Lower lobe of right lung (tissue), 2 donors: Measurements from ENCODE around the gene MGAT5B. TPM values are rescaled to one million over a fixed set of nuclear protein-coding genes. Genes with fewer than 3 reads are reported as not detected.

Experiments
- ATAC-seq, 2 donors: fragments of 200-7000 bp; cut with Tn5 transposase; one replicate each; pipeline ENCODE4 v1.9.1; 2020 to 2022; ENCODE audit warnings: mild to moderate bottlenecking in 2 of 2, moderate library complexity in 2 of 2
- DNase-seq: peaks from one replicate; pipeline ENCODE4 v3.0.0-alpha.2; 2020
- H3K27ac ChIP-seq: fragments of 200-600 bp; one replicate; pipeline ENCODE4 v1.8.0; 2022
- H3K27me3 ChIP-seq: fragments of 200-600 bp; one replicate; pipeline ENCODE4 v1.8.0; 2022; ENCODE audit warnings: low read depth
- H3K36me3 ChIP-seq: fragments of 200-600 bp; one replicate; pipeline ENCODE4 v1.8.0; 2022; ENCODE audit warnings: mild to moderate bottlenecking
- H3K4me1 ChIP-seq: fragments of 200-600 bp; one replicate; pipeline ENCODE4 v1.8.0; 2022
- H3K4me3 ChIP-seq: fragments of 200-600 bp; one replicate; pipeline ENCODE4 v1.8.0; 2022; ENCODE audit warnings: mild to moderate bottlenecking
- H3K9me3 ChIP-seq: fragments of 200-600 bp; one replicate; pipeline ENCODE4 v1.8.0; 2022
- CTCF ChIP-seq: fragments of 200-600 bp; IDR thresholded peaks from one replicate; pipeline ENCODE4 v1.8.0; 2022; ENCODE audit warnings: antibody characterized with exemption, mild to moderate bottlenecking
- intact Hi-C: fragments of 100-400 bp; cut with DNase I; formaldehyde crosslinking; loops from one replicate; pipeline ENCODE4 v1.11.0; 2022
- total RNA-seq: library from RNA; stranded (reverse); fragmentation: NEBNext Ultra II Directional; extraction: Animal tissue kit (Norgen Biotek cat#: 25700); gene quantifications from one replicate; pipeline ENCODE4 v1.2.1, GENCODE V29; 2021
- donor health status: DM: no; HTN: yes; CAD: no; lungs with severe emphysema.

The MGAT5B gene
- total RNA-seq, 1 donor from 2014 or later: 1.3 TPM

GRCh38 chr17:76843703-76844484 is 24.3 kb upstream of the MGAT5B start:
- no peaks in the 10 kb centered on the region for H3K36me3 ChIP-seq
- TF ChIP-seq CTCF: no peak
- no peaks in the 10 kb centered on the region for H3K9me3 ChIP-seq
- H3K27ac ChIP-seq: no peak overlapping the region
- H3K4me3 ChIP-seq: no peak overlapping the region
- DNase-seq (no peak), ATAC-seq (no peak)
- peaks cover 38% of the 10 kb centered on the region for H3K27me3 ChIP-seq
- peaks cover 21% of the 10 kb centered on the region for H3K4me1 ChIP-seq
- intact Hi-C loops: no loop called here

GRCh38 chr17:76844485-76844829 is 23.7 kb upstream of the MGAT5B start:
- Histone ChIP-seq H3K4me1 (peaks cover 16% of the 10 kb centered on the region), H3K27ac (no peak overlapping the region), H3K27me3 (peaks cover 38% of the 10 kb centered on the region), H3K36me3 (no peaks in the 10 kb centered on the region), H3K9me3 (no peaks in the 10 kb centered on the region), H3K4me3 (no peak overlapping the region)
- ATAC-seq (no peak), DNase-seq (no peak)
- intact Hi-C loops: no loop called here
- TF ChIP-seq CTCF: no peak

DNA sequence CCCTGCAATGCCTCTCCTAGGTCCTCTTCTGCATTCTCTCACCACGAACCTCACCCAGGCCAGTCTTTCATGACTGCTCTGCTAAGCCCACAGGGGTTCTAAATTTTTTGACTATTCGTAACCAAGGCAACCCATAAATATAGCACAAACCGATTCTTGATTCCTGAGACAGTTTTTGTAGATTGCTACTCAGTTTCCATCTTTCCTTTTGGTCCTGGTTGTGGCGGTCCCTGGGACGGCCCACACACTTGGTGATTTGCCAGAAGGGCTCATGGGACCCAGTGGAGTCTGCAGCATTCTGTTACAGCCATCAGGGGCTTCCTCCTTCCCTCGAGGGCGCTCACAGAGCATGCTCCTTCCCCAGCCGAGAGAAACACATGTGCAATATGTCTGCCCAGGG is 23.4 kb upstream of the MGAT5B start:
- Histone ChIP-seq H3K27ac (no peak overlapping the region), H3K9me3 (no peaks in the 10 kb centered on the region), H3K27me3 (peaks cover 38% of the 10 kb centered on the region), H3K36me3 (no peaks in the 10 kb centered on the region), H3K4me3 (no peak overlapping the region), H3K4me1 (peaks cover 12% of the 10 kb centered on the region)
- no peak for DNase-seq
- intact Hi-C loops: no loop called here
- no peak for ATAC-seq
- TF ChIP-seq CTCF: no peak

DNA sequence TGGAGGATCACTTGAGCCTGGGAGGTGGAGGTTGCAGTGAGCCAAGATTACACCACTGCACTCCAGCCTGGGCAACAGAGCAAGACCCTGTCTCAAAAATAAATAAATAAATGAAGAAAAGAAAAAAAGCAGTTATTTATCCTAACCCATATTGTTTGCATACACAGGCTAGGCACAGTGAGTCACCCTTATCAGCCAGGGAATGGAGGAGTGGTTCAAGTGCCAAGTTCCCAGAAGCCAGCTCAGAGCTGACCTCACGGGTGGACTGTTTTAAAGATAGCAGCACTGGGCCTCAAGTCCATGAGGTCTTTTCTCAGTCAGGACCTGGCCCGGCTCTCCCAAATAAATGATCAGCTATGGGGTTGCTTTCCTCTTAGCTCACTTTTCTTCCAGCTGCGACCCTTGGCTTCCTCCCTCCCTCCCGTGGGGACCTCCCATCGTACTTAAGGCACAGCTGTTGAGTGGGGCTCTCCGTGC is 22.6 kb upstream of the MGAT5B start:
- no peak for DNase-seq
- Histone ChIP-seq H3K4me3 (no peak overlapping the region), H3K4me1 (peaks cover 7% of the 10 kb centered on the region), H3K36me3 (no peaks in the 10 kb centered on the region), H3K27me3 (peaks cover 43% of the 10 kb centered on the region), H3K9me3 (no peaks in the 10 kb centered on the region), H3K27ac (no peak overlapping the region)
- ATAC-seq: no peak
- TF ChIP-seq CTCF: no peak
- intact Hi-C loops: no loop called here

GRCh38 chr17:76847031-76847430 is 21.2 kb upstream of the MGAT5B start:
- H3K27me3 ChIP-seq: peaks cover 37% of the 10 kb centered on the region
- H3K4me3 ChIP-seq: no peak overlapping the region
- ATAC-seq (no peak), DNase-seq (no peak)
- no peaks in the 10 kb centered on the region for H3K9me3 ChIP-seq
- no peak overlapping the region for H3K27ac ChIP-seq
- H3K36me3 ChIP-seq: no peaks in the 10 kb centered on the region
- no peak for TF ChIP-seq CTCF
- H3K4me1 ChIP-seq: peaks cover 7% of the 10 kb centered on the region
- intact Hi-C loops: no loop called here
